HepG2 (cell line): Measurements from ENCODE around the gene POU2F2. TPM values are rescaled to one million over a fixed set of nuclear protein-coding genes. Genes with fewer than 3 reads are reported as not detected.

ENCODE experiments used
- ATAC-seq: fragments of 200-7000 bp; cut with Tn5 transposase; 3 replicates; pipeline ENCODE4 v1.9.1; 2020; ENCODE audit warnings: mild to moderate bottlenecking, moderate library complexity
- BruUV-seq: library from RNA; stranded (reverse); fragments of 400-500 nt; replicated peaks from 2 replicates; lab custom pipeline; 2021; lab: Mats Ljungman, UMichigan
- CTCF ChIA-PET: fragments of 300-600 bp; formaldehyde crosslinking; extraction: SDS; loops from one replicate; lab custom pipeline; 2021; ENCODE audit warnings: low total read pairs, inconsistent platforms, low intra/inter-chr PET ratio; lab: Yijun Ruan, JAX
- POLR2A ChIA-PET: fragments of 350-600 bp; sonication (Branson Sonifier 250); formaldehyde crosslinking; loops from one replicate; lab custom pipeline; 2020; ENCODE audit warnings: antibody characterized with exemption, inconsistent platforms; lab: Yijun Ruan, JAX
- DNase-seq: peaks from one replicate; pipeline ENCODE4 v3.0.0-alpha.2; 2015; ENCODE audit warnings: low spot score
- FAIRE-seq: peaks from 3 replicates; lab custom pipeline; 2011; peaks lifted over from hg19 to GRCh38; lab: Jason Lieb, UNC
- H2AFZ ChIP-seq: one replicate; pipeline ENCODE4 v1.6.1; 2011; ENCODE audit warnings: low read length, inconsistent platforms
- H3K27ac ChIP-seq: fragments of 300-600 bp; 3 replicates; pipeline ENCODE4 v1.8.0; 2011; ENCODE audit warnings: mixed run types, mild to moderate bottlenecking, mixed read lengths, low read length, inconsistent platforms; ENCODE audit not compliant: insufficient read depth; ENCODE audit errors: extremely low read length
- H3K27me3 ChIP-seq, 2 experiments: fragments of 200-600 bp in 1 of 2; 2 replicates in 1 of 2; 3 replicates in 1 of 2; pipeline versions ENCODE4 v1.6.0 to v1.8.0; 2011; ENCODE audit warnings: low read length in 2 of 2, mild to moderate bottlenecking in 2 of 2, moderate library complexity in 2 of 2, inconsistent platforms in 1 of 2; ENCODE audit not compliant: insufficient read depth in 2 of 2, control insufficient read depth in 1 of 2
- H3K36me3 ChIP-seq, 2 experiments: fragments of 200-600 bp in 1 of 2; replicated peaks in 1 of 2; 2 replicates in 1 of 2; 3 replicates in 1 of 2; pipeline versions ENCODE4 v1.5.1 to v1.8.0; 2011; ENCODE audit warnings: low read length in 2 of 2, inconsistent platforms in 1 of 2; ENCODE audit not compliant: insufficient read depth in 2 of 2, control insufficient read depth in 1 of 2
- H3K4me1 ChIP-seq: 2 replicates; pipeline ENCODE4 v1.5.1; 2012; ENCODE audit warnings: low read length, inconsistent platforms; ENCODE audit not compliant: insufficient read depth
- H3K4me2 ChIP-seq: 2 replicates; pipeline ENCODE4 v1.6.0; 2011; ENCODE audit warnings: low read depth, low read length, inconsistent platforms
- H3K4me3 ChIP-seq, 3 experiments: fragments of 200-600 bp in 1 of 3; sonication (generic), shearing (Covaris generic) in 1 of 3; replicated peaks in 1 of 3; 2 replicates each; pipeline ENCODE4 v1.5.1; 2011 to 2016; ENCODE audit warnings: low read length in 3 of 3, inconsistent platforms in 2 of 3, low read depth in 2 of 3, mild to moderate bottlenecking in 2 of 3, control low read depth in 1 of 3, mixed read lengths in 1 of 3; ENCODE audit not compliant: insufficient read depth in 1 of 3
- H3K79me2 ChIP-seq: one replicate; pipeline ENCODE4 v1.6.1; 2011; ENCODE audit warnings: low read length, inconsistent platforms; ENCODE audit not compliant: insufficient read depth
- H3K9ac ChIP-seq: 2 replicates; pipeline ENCODE4 v1.6.0; 2011; ENCODE audit warnings: mild to moderate bottlenecking, low read depth, low read length, inconsistent platforms; ENCODE audit not compliant: insufficient read depth
- H3K9me3 ChIP-seq: 2 replicates; pipeline ENCODE4 v1.5.1; 2012; ENCODE audit warnings: mild to moderate bottlenecking, low read length
- H4K20me1 ChIP-seq: 2 replicates; pipeline ENCODE4 v1.6.0; 2011; ENCODE audit warnings: inconsistent platforms, mild to moderate bottlenecking, low read length, moderate library complexity; ENCODE audit not compliant: insufficient read depth
- ATF2 ChIP-seq: sonication (generic); formaldehyde crosslinking; IDR thresholded peaks from 2 replicates; pipeline ENCODE4 v1.4.0; 2020; ENCODE audit warnings: missing genetic modification reagents
- PRDM4 ChIP-seq: sonication (generic); formaldehyde crosslinking; IDR thresholded peaks from 2 replicates; pipeline ENCODE4 v1.9.0; 2021; ENCODE audit warnings: missing genetic modification reagents, borderline replicate concordance
- SYNCRIP ChIP-seq: fragments of 200-400 bp; formaldehyde crosslinking; IDR thresholded peaks from 2 replicates; pipeline ENCODE4 v1.6.1; 2018; ENCODE audit warnings: mild to moderate bottlenecking, low read depth, low read length; ENCODE audit not compliant: insufficient read depth
- ZFYVE20 ChIP-seq: sonication (generic); formaldehyde crosslinking; IDR thresholded peaks from 2 replicates; pipeline ENCODE4 v1.8.0; 2023; ENCODE audit warnings: low read depth, mild to moderate bottlenecking, moderate library complexity, missing genetic modification reagents, borderline replicate concordance
- ZHX2 ChIP-seq, 2 experiments: sonication (generic) in 1 of 2; formaldehyde crosslinking in 1 of 2; IDR thresholded peaks; 2 replicates each; pipeline versions ENCODE4 v1.6.1 to v1.9.0; 2014 to 2022; ENCODE audit warnings: antibody characterized with exemption in 1 of 2, borderline replicate concordance in 1 of 2, inconsistent platforms in 1 of 2, low read depth in 1 of 2, missing genetic modification reagents in 1 of 2
- ZNF597 ChIP-seq: sonication (generic); formaldehyde crosslinking; IDR thresholded peaks from 2 replicates; pipeline ENCODE4 v1.5.0; 2020; ENCODE audit warnings: missing genetic modification reagents
- ZNF773 ChIP-seq: sonication (generic); formaldehyde crosslinking; IDR thresholded peaks from 2 replicates; pipeline ENCODE4 v1.4.0; 2020; ENCODE audit warnings: missing genetic modification reagents, borderline replicate concordance
- WGBS: methylation state at CpG from one replicate; pipeline ENCODE4 v1.1.6; 2017; ENCODE audit warnings: low lambda C conversion rate; 5-methylcytosine and 5-hydroxymethylcytosine counted together
- in situ Hi-C: cut with HindIII; loops from 2 replicates; pipeline ENCODE4 v1.10.0; 2017; ENCODE audit warnings: low pct_unique_long_range_greater_than_20kb; ENCODE audit not compliant: extremely low pct_ligation_motif_present
- intact Hi-C: fragments of 100-400 bp; cut with micrococcal nuclease; formaldehyde crosslinking; loops from one replicate; pipeline ENCODE4 v1.10.0; 2022; ENCODE audit not compliant: unreplicated experiment
- polyA plus RNA-seq, 8 experiments: library from polyadenylated mRNA; depleted of rRNA in 3 of 8; stranded (reverse) in 7 of 8; unstranded in 1 of 8; fragments of >200 nt; fragmentation: Illumina TruSeq in 4 of 8; extraction: Trizol in 4 of 8; gene quantifications; 2 replicates each; pipeline versions ENCODE4 v1.2.1 to v1.2.3, GENCODE V29; 2011 to 2016; ENCODE audit warnings: low read depth in 4 of 8, missing spikeins in 1 of 8, mixed read lengths in 1 of 8; ENCODE audit not compliant: insufficient read depth in 1 of 8
- total RNA-seq, 5 experiments: library from RNA; depleted of rRNA; stranded (reverse); fragments of >200 nt; fragmentation: Illumina TruSeq; extraction: Trizol; gene quantifications; 2 replicates each; pipeline ENCODE4 v1.2.3, GENCODE V29; 2016; ENCODE audit warnings: low read depth in 1 of 5

The POU2F2 gene
- total and polyA plus RNA-seq, 2 of the 13 experiments (the other 11 are each of a cell fraction or from before 2014, with no cell fraction given): 0.09 to 0.17 TPM

- FAIRE-seq: no peak
- 7% methylated on average over 3 of the region's 7 CpGs for whole genome bisulfite sequencing
- H3K36me3 ChIP-seq: no peaks in the 10 kb centered on the region
- no peaks in the 10 kb centered on the region for H4K20me1 ChIP-seq
- no TSS peak for BruUV-seq
- intact Hi-C loops (no loop called here), in situ Hi-C loops (no loop called here)
- H3K4me3 ChIP-seq: no peak overlapping the region
- H3K4me1 ChIP-seq: no peaks in the 10 kb centered on the region
- ATAC-seq: no peak
- CTCF ChIA-PET: no interaction called here
- no peaks in the 10 kb centered on the region for H3K9me3 ChIP-seq
- peaks cover 2 to 3% of the 10 kb centered on the region in 2 experiments; a peak in 4 of 5 replicates for H3K27me3 ChIP-seq
- H2AFZ ChIP-seq: no peak overlapping the region
- H3K9ac ChIP-seq: no peak overlapping the region
- POLR2A ChIA-PET: no interaction called here
- no peak overlapping the region for H3K4me2 ChIP-seq
- no peaks in the 10 kb centered on the region for H3K79me2 ChIP-seq
- H3K27ac ChIP-seq: no peak overlapping the region
- no peak for DNase-seq
- no peak for TF ChIP-seq ZNF773 (CRISPR knock-in tag)
- TF ChIP-seq ZHX2 (IDR thresholded peaks at IDR 0.05; ENCODE audit: low read depth): no peak
- TF ChIP-seq ZHX2 (CRISPR knock-in tag; IDR thresholded peaks at IDR 0.05; ENCODE audit: borderline replicate concordance): no peak
- TF ChIP-seq ZFYVE20: no peak
- TF ChIP-seq ATF2: no peak
- TF ChIP-seq PRDM4 (CRISPR knock-in tag): no peak
- no peak for TF ChIP-seq SYNCRIP
- no peak for TF ChIP-seq ZNF597 (CRISPR knock-in tag)
- TF ChIP-seq, all 625 proteins: peak for 0
Measured at GRCh38 chr19:42114412-42114811, 17.8 kb downstream of the POU2F2 start.
